ENCODE measurements around the gene GRIK4.

Gene GRIK4

DNA sequence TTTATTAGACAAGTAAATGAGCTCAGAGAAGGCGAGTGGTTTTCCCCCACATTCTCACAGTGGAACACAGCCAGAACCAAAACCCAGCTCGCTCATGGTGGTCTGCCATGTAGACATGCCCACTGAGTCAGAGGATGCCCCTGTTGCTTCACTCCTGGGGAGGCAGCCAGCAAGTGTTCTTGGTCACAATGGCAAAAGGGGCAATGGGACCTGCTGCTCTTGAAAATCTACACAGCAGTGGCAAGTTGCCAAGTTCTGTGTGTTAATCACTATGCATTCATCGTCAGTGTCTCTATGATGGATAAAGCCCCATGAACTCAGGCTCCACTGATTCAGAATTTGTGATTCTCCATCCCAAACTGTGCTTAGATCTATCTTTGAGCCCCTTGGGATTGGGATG lies 447.6 kb downstream of the GRIK4 start:
- Histone ChIP-seq H3K27me3 (ENCODE audit: control insufficient read depth, insufficient read depth, low read length) (no peaks in the 10 kb centered on the region), H3K9me3 (ENCODE audit: control insufficient read depth, insufficient read depth, low read depth, low read length) (no peaks in the 10 kb centered on the region), H3K9ac (ENCODE audit: low read length) (no peak overlapping the region), H3K27ac (ENCODE audit: low read depth, low read length) (no peak overlapping the region), H3K4me1 (ENCODE audit: control insufficient read depth, insufficient read depth, low read length) (peaks cover 19% of the 10 kb centered on the region), H3K4me3 (ENCODE audit: low read depth, low read length) (no peak overlapping the region), H3K36me3 (ENCODE audit: control insufficient read depth, insufficient read depth, low read length) (no peaks in the 10 kb centered on the region)

DNA sequence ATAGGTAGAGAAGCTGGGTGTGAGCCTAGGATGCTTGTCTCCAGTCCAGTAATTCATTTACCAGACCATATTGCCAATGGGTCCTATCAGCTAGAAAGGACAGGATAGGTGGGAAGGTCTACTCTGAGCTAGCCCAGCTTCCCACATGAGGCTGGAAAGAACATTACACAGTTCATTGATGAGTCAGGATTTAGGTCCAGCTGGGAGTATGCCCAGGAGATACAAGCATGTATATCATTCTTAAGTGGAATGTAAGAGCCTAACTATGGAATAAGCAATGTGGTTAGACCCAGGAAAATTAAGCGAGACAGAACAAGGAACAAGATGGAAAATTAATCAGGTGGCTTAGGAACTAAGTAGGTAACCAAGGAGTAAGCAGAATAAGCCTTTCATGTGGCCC lies 453.3 kb downstream of the GRIK4 start:
- H3K27me3 ChIP-seq (ENCODE audit: control insufficient read depth, insufficient read depth, low read length) = no peaks in the 10 kb centered on the region
- H3K36me3 ChIP-seq (ENCODE audit: control insufficient read depth, insufficient read depth, low read length) = no peaks in the 10 kb centered on the region
- no peak overlapping the region for H3K9ac ChIP-seq (ENCODE audit: low read length)
- H3K4me1 ChIP-seq (ENCODE audit: control insufficient read depth, insufficient read depth, low read length) = no peaks in the 10 kb centered on the region
- H3K9me3 ChIP-seq (ENCODE audit: control insufficient read depth, insufficient read depth, low read depth, low read length) = no peaks in the 10 kb centered on the region
- no peak overlapping the region for H3K27ac ChIP-seq (ENCODE audit: low read depth, low read length)
- no peak overlapping the region for H3K4me3 ChIP-seq (ENCODE audit: low read depth, low read length)

DNA sequence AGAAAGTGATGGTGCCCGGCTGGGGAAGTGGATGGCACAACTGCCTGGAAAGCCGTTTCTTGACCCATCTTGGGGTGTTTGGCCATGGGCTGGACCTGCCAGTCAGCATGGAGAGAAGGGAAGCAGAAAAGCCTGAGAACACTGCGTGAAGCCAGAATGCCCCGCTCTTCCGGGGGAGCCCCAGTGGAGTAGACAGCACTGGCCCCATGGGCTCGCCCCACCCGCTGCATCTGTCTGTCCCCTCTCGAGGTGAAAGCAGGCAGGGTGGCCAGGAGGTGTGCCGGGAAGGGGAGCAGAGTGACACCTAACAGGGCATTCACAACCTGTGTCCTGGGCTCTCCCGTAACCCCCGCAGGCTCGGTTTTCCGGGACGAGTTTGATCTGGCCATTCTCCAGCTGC lies 455.3 kb downstream of the GRIK4 start:
- H3K4me3 ChIP-seq (ENCODE audit: low read depth, low read length) = no peak overlapping the region
- no peaks in the 10 kb centered on the region for H3K4me1 ChIP-seq (ENCODE audit: control insufficient read depth, insufficient read depth, low read length)
- no peak overlapping the region for H3K27ac ChIP-seq (ENCODE audit: low read depth, low read length)
- no peaks in the 10 kb centered on the region for H3K9me3 ChIP-seq (ENCODE audit: control insufficient read depth, insufficient read depth, low read depth, low read length)
- H3K9ac ChIP-seq (ENCODE audit: low read length) = no peak overlapping the region
- H3K27me3 ChIP-seq (ENCODE audit: control insufficient read depth, insufficient read depth, low read length) = no peaks in the 10 kb centered on the region
- H3K36me3 ChIP-seq (ENCODE audit: control insufficient read depth, insufficient read depth, low read length) = no peaks in the 10 kb centered on the region

DNA sequence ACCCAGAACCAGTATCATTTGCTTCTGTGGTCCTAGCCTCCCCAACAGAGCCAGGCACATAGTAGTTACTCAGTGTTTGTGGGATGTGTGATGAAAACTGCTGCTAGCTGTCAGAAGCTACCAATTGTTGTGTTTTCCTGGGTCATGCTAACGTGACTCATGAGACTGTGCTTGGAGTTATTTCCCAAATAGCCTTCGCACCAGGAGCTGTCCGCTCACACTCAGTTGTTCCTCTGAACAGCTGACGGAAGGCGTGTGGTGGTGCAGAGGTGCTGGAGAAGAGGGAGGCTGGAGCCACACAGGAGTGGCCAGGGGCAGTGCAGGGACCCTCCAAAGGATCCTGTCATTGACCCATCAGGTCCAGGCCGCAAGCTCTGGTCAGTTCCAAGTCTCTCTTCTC lies 458.4 kb downstream of the GRIK4 start:
- H3K4me3 ChIP-seq (ENCODE audit: low read depth, low read length) = no peak overlapping the region
- H3K27me3 ChIP-seq (ENCODE audit: control insufficient read depth, insufficient read depth, low read length) = no peaks in the 10 kb centered on the region
- H3K36me3 ChIP-seq (ENCODE audit: control insufficient read depth, insufficient read depth, low read length) = no peaks in the 10 kb centered on the region
- H3K9ac ChIP-seq (ENCODE audit: low read length) = no peak overlapping the region
- no peak overlapping the region for H3K27ac ChIP-seq (ENCODE audit: low read depth, low read length)
- H3K4me1 ChIP-seq (ENCODE audit: control insufficient read depth, insufficient read depth, low read length) = peaks cover 3% of the 10 kb centered on the region; the same call in 1 of the 2 replicates
- no peaks in the 10 kb centered on the region for H3K9me3 ChIP-seq (ENCODE audit: control insufficient read depth, insufficient read depth, low read depth, low read length)

DNA sequence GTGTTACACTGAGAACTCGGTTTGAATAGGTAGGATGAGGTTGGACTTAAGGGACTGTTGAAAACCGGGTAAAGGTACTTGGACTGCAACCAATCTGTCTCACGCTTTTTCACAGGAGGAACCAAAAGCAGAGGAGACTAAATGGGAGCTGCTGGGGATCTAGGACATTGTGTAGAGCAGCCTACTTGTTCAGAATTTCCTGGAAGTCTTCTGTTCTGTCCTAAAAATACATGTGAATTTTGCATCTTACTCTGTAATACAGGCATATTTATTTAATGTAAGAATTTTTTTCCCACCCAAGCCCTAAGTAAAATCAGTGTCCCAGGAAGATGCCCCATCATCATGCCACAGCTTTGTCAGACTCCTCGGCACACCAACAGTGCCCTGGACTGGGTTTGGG lies 460.3 kb downstream of the GRIK4 start:
- no peaks in the 10 kb centered on the region for H3K27me3 ChIP-seq (ENCODE audit: control insufficient read depth, insufficient read depth, low read length)
- no peaks in the 10 kb centered on the region for H3K9me3 ChIP-seq (ENCODE audit: control insufficient read depth, insufficient read depth, low read depth, low read length)
- no peak overlapping the region for H3K27ac ChIP-seq (ENCODE audit: low read depth, low read length)
- no peaks in the 10 kb centered on the region for H3K36me3 ChIP-seq (ENCODE audit: control insufficient read depth, insufficient read depth, low read length)
- no peak overlapping the region for H3K4me3 ChIP-seq (ENCODE audit: low read depth, low read length)
- H3K9ac ChIP-seq (ENCODE audit: low read length) = no peak overlapping the region
- peaks cover 10% of the 10 kb centered on the region; the same call in 1 of the 2 replicates for H3K4me1 ChIP-seq (ENCODE audit: control insufficient read depth, insufficient read depth, low read length)

DNA sequence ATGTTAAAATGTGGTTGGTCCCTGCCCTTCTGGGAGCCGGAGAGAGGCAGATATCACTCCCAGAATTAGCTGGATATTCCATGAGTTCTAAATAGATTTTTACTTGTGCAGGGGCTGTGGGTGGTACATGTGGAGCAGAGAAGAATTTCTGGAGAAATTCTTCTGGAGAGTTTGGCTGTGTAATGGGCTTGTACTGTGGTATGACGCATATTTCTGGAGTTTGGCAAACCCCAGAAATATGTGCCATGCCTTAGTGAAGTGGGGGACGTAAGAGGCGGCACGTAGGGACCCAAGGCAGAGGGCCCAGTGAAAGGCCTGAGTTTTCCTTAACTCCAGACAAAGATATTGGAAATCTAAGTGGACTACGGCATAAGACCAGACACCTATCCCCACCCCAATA lies 461.1 kb downstream of the GRIK4 start:
- H3K27ac ChIP-seq (ENCODE audit: low read depth, low read length) = no peak overlapping the region
- H3K9me3 ChIP-seq (ENCODE audit: control insufficient read depth, insufficient read depth, low read depth, low read length) = no peaks in the 10 kb centered on the region
- H3K27me3 ChIP-seq (ENCODE audit: control insufficient read depth, insufficient read depth, low read length) = no peaks in the 10 kb centered on the region

DNA sequence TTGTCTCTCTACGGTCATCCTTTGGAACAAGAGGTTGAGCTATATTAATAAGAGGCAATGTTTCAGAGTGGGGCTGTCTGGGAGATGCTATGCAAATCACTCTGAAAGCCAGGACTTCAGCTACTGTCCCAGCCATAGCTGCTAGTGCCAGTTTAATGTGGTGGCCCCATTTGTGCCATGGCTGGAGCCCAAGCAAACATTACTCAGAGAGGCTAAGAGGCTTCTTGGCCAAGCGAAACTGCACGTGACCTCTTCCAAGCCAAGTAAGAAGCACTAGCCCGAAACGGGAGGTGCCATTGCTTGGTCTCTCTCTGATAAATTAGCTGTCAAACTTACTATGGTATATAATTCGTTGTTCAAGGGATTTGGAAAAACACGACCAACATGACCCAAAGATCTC lies 462.0 kb downstream of the GRIK4 start:
- no peaks in the 10 kb centered on the region for H3K9me3 ChIP-seq (ENCODE audit: control insufficient read depth, insufficient read depth, low read depth, low read length)
- H3K9ac ChIP-seq (ENCODE audit: low read length) = no peak overlapping the region
- H3K36me3 ChIP-seq (ENCODE audit: control insufficient read depth, insufficient read depth, low read length) = no peaks in the 10 kb centered on the region
- H3K27ac ChIP-seq (ENCODE audit: low read depth, low read length) = no peak overlapping the region
- H3K4me1 ChIP-seq (ENCODE audit: control insufficient read depth, insufficient read depth, low read length) = peaks cover 10% of the 10 kb centered on the region; the same call in 1 of the 2 replicates
- H3K27me3 ChIP-seq (ENCODE audit: control insufficient read depth, insufficient read depth, low read length) = no peaks in the 10 kb centered on the region; the same call in 1 of the 2 replicates
- no peak overlapping the region for H3K4me3 ChIP-seq (ENCODE audit: low read depth, low read length)

More for the DNA sequence above, 461.1 kb downstream of the GRIK4 start:
- no peak overlapping the region for H3K9ac ChIP-seq (ENCODE audit: low read length)
- no peaks in the 10 kb centered on the region for H3K36me3 ChIP-seq (ENCODE audit: control insufficient read depth, insufficient read depth, low read length)
- H3K4me1 ChIP-seq (ENCODE audit: control insufficient read depth, insufficient read depth, low read length) = peaks cover 10% of the 10 kb centered on the region; the same call in 1 of the 2 replicates
- H3K4me3 ChIP-seq (ENCODE audit: low read depth, low read length) = no peak overlapping the region

DNA sequence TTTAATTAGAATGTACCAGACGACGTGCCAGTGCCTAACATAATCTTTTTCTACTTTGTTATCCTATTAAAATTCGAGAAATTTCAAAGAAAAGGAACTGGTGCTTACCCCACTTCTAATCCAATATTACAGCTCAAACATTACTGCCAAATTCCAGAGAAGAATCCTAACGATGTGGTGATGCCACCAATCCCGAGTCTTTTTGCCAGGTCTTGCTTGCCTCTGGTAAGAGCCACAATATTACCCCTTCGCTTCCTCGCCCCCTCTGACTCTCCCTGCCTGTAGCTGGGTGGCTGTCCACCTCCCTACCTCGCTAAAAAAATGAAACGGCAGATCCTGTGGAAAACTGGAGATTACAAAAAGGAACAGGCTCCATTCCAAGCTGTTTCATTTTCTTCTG lies 462.9 kb downstream of the GRIK4 start:
- no peaks in the 10 kb centered on the region; the same call in 1 of the 2 replicates for H3K27me3 ChIP-seq (ENCODE audit: control insufficient read depth, insufficient read depth, low read length)
- H3K9ac ChIP-seq (ENCODE audit: low read length) = no peak overlapping the region
- no peak overlapping the region for H3K4me3 ChIP-seq (ENCODE audit: low read depth, low read length)
- no peak overlapping the region for H3K27ac ChIP-seq (ENCODE audit: low read depth, low read length)
- H3K4me1 ChIP-seq (ENCODE audit: control insufficient read depth, insufficient read depth, low read length) = peaks cover 10% of the 10 kb centered on the region; the same call in 1 of the 2 replicates
- no peaks in the 10 kb centered on the region for H3K9me3 ChIP-seq (ENCODE audit: control insufficient read depth, insufficient read depth, low read depth, low read length)
- H3K36me3 ChIP-seq (ENCODE audit: control insufficient read depth, insufficient read depth, low read length) = no peaks in the 10 kb centered on the region

DNA sequence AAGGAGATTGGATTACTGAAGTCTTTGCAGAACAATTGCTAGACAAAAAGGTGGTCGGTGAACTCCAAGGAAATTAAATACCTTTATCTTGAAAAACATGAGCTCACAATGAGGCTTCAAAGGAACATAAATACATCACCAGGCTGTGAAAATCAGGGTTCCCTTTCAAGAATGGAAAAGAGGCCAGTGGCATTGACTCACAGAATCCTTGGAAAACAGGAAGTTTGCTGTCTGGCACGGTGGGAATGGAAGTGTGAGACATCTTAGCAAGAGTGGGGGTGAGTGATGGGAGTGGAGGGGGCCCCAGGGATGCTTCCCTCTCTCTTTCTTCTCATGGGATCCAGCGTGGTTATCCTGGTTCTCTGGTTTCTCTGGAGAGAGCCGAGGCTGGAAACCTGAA lies 463.4 kb downstream of the GRIK4 start:
- Histone ChIP-seq H3K27ac (ENCODE audit: low read depth, low read length) (no peak overlapping the region), H3K9ac (ENCODE audit: low read length) (no peak overlapping the region), H3K4me1 (ENCODE audit: control insufficient read depth, insufficient read depth, low read length) (peaks cover 10% of the 10 kb centered on the region; the same call in 1 of the 2 replicates), H3K36me3 (ENCODE audit: control insufficient read depth, insufficient read depth, low read length) (no peaks in the 10 kb centered on the region), H3K4me3 (ENCODE audit: low read depth, low read length) (no peak overlapping the region), H3K27me3 (ENCODE audit: control insufficient read depth, insufficient read depth, low read length) (no peaks in the 10 kb centered on the region; the same call in 1 of the 2 replicates), H3K9me3 (ENCODE audit: control insufficient read depth, insufficient read depth, low read depth, low read length) (no peaks in the 10 kb centered on the region)

DNA sequence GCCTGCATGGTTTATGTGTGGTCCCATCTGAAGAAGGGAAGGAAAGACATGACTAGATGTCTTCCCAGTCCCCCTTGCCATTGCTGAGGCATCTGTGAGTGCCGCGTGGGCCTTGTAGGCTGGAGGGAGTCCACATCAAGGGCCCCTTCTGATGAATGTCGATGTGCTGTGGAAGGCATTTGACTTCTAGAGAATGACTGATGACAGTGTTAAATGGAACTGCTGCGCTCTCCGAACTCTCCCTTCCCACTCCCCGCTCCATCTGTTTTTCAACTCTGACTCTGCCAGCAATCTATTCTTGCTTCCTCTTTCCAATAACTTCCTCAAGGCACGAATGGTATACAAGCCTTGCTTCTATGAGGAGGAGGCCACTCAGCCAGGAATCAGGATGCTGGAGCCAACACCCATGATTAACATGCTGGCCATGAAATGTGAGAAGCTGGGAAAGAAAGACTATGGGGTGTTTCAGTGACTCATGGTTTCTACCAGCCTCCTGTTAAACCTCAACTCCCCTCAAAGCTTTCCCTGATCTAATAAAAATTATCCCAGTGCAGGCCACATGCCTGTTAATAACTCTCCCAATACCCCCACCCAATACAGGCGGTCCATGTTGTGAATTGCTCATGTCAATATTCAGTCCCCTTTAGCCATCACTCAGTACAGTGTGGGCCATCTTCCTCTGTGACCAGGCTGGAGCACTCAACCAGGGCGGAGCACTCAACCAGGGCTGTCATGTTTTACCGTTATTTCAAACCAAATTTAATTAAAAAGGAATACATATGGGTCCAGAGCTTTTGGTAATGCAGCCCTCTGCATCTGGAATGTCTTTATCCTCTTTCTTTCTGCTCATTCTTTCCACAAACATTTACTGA lies 466.0 kb downstream of the GRIK4 start:
- no peaks in the 10 kb centered on the region for H3K36me3 ChIP-seq (ENCODE audit: control insufficient read depth, insufficient read depth, low read length)
- peaks cover 3% of the 10 kb centered on the region; the same call in 1 of the 2 replicates for H3K27me3 ChIP-seq (ENCODE audit: control insufficient read depth, insufficient read depth, low read length)
- no peak overlapping the region for H3K4me3 ChIP-seq (ENCODE audit: low read depth, low read length)
- peaks cover 10% of the 10 kb centered on the region; the same call in 1 of the 2 replicates for H3K4me1 ChIP-seq (ENCODE audit: control insufficient read depth, insufficient read depth, low read length)
- no peak overlapping the region for H3K27ac ChIP-seq (ENCODE audit: low read depth, low read length)
- H3K9ac ChIP-seq (ENCODE audit: low read length) = no peak overlapping the region
- no peaks in the 10 kb centered on the region for H3K9me3 ChIP-seq (ENCODE audit: control insufficient read depth, insufficient read depth, low read depth, low read length)

DNA sequence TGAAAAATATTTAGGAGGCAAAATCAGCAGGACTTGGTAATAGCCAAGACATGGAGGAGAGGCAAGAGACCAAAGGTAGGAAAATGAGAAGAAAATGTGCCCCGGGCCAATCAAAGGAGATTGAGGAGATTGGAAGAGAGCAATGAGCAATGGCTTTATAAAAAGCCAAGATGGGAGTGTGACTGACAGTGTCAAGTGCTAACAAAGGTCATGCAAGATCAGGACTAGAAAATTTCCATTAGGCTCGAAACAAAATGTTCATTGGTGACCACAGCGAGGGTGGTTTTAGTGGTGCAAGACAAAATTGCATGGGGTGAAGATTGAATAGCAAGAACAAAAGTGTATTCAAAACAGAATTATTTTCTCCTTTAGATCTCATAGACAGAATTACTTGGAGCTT lies 467.2 kb downstream of the GRIK4 start:
- Histone ChIP-seq H3K36me3 (ENCODE audit: control insufficient read depth, insufficient read depth, low read length) (no peaks in the 10 kb centered on the region), H3K27me3 (ENCODE audit: control insufficient read depth, insufficient read depth, low read length) (peaks cover 3% of the 10 kb centered on the region; the same call in 1 of the 2 replicates), H3K4me1 (ENCODE audit: control insufficient read depth, insufficient read depth, low read length) (peaks cover 10% of the 10 kb centered on the region; the same call in 1 of the 2 replicates), H3K9me3 (ENCODE audit: control insufficient read depth, insufficient read depth, low read depth, low read length) (no peaks in the 10 kb centered on the region), H3K9ac (ENCODE audit: low read length) (no peak overlapping the region), H3K27ac (ENCODE audit: low read depth, low read length) (no peak overlapping the region), H3K4me3 (ENCODE audit: low read depth, low read length) (no peak overlapping the region)
